NCI-H1436 (cell line): ENCODE data around the gene VDR.

Source experiments
- DNase-seq: peaks from one replicate; lab custom pipeline; 2025; lab: John Stamatoyannopoulos, UW

The VDR gene

GRCh38 chr12:47868552-47869031, 36.2 kb downstream of the VDR start:
- DNase-seq, result no peak

GRCh38 chr12:47868041-47868440, 36.8 kb downstream of the VDR start:
- DNase-seq, result no peak

- DNase-seq, result no peak
Measured at GRCh38 chr12:47867495-47867941, 37.3 kb downstream of the VDR start.

- DNase-seq, result no peak
Measured at GRCh38 chr12:47864646-47865235, 40.1 kb downstream of the VDR start.

- DNase-seq, result no peak
Measured at GRCh38 chr12:47863985-47864384, 40.8 kb downstream of the VDR start.

GRCh38 chr12:47863467-47863866, 41.3 kb downstream of the VDR start:
- DNase-seq, result no peak

- DNase-seq, result no peak
Measured at GRCh38 chr12:47862881-47863280, 41.9 kb downstream of the VDR start.

- DNase-seq, result no peak
Measured at GRCh38 chr12:47862167-47862750, 42.5 kb downstream of the VDR start.

- no peak for DNase-seq
Measured at GRCh38 chr12:47860873-47861272, 43.9 kb downstream of the VDR start.

- no peak for DNase-seq
Measured at GRCh38 chr12:47860279-47860841, 44.4 kb downstream of the VDR start.

- DNase-seq, result no peak
Measured at GRCh38 chr12:47858511-47859266, 46.1 kb downstream of the VDR start.

GRCh38 chr12:47856721-47857575, 47.8 kb downstream of the VDR start:
- no peak for DNase-seq

GRCh38 chr12:47856094-47856493, 48.7 kb downstream of the VDR start:
- DNase-seq, result no peak

- no peak for DNase-seq
Measured at GRCh38 chr12:47855502-47855901, 49.3 kb downstream of the VDR start.

GRCh38 chr12:47854531-47854930, 50.3 kb downstream of the VDR start:
- no peak for DNase-seq

GRCh38 chr12:47852096-47852571, 52.7 kb downstream of the VDR start:
- DNase-seq, result no peak

GRCh38 chr12:47851303-47851952, 53.4 kb downstream of the VDR start:
- no peak for DNase-seq

GRCh38 chr12:47850153-47851084, 54.4 kb downstream of the VDR start:
- no peak for DNase-seq

GRCh38 chr12:47849261-47849660, 55.5 kb downstream of the VDR start:
- DNase-seq, result no peak

- DNase-seq, result no peak
Measured at GRCh38 chr12:47848853-47849252, 55.9 kb downstream of the VDR start.
